Sigmoid colon (tissue), 7 donors: ENCODE results near the gene KRTAP4-8. TPM values are rescaled to one million over a fixed set of nuclear protein-coding genes. Genes with fewer than 3 reads are reported as not detected.
"Not testable (repeated sequence)": the region's sequence is repeated elsewhere in the genome, so short reads cannot be mapped to it uniquely, and the experiment has no call there.

Source experiments
- DNase-seq: peaks from one replicate; pipeline ENCODE4 v3.0.0-alpha.2; 2019
- H3K27ac ChIP-seq, 4 donors: fragments of 200-600 bp; sonication (generic); one replicate each; pipeline ENCODE4 v1.5.1; 2016 to 2019; ENCODE audit warnings: mild to moderate bottlenecking in 1 of 4
- H3K27me3 ChIP-seq, 3 donors: fragments of 200-600 bp; sonication (generic); one replicate each; pipeline ENCODE4 v1.5.1; 2019; ENCODE audit warnings: mild to moderate bottlenecking in 1 of 3
- H3K36me3 ChIP-seq, 4 donors: fragments of 200-600 bp; sonication (generic); one replicate each; pipeline ENCODE4 v1.5.1; 2016 to 2019
- H3K4me1 ChIP-seq, 4 donors: fragments of 200-600 bp; sonication (generic); one replicate each; pipeline ENCODE4 v1.5.1; 2017 to 2019
- H3K4me3 ChIP-seq, 4 donors: fragments of 200-600 bp; sonication (generic); one replicate each; pipeline ENCODE4 v1.5.1; 2017 to 2019; ENCODE audit warnings: mild to moderate bottlenecking in 2 of 4, moderate library complexity in 1 of 4
- H3K9me3 ChIP-seq, 4 donors: fragments of 200-600 bp in 3 of 4; sonication (generic) in 3 of 4; one replicate each; pipeline versions ENCODE4 v1.5.1 to v1.6.1; 2013 to 2019
- CTCF ChIP-seq, 4 experiments: fragments of 450-650 bp in 3 of 4; fragments of 200-600 bp in 1 of 4; IDR thresholded peaks; one replicate each; pipeline ENCODE4 v1.5.1; 2016 to 2019; ENCODE audit warnings: antibody characterized with exemption in 4 of 4, mild to moderate bottlenecking in 3 of 4, moderate library complexity in 2 of 4
- EP300 ChIP-seq, 4 donors: sonication (generic); formaldehyde crosslinking; IDR thresholded peaks; one replicate each; pipeline ENCODE4 v1.6.1; 2017; ENCODE audit warnings: antibody characterized with exemption in 4 of 4
- POLR2A ChIP-seq, 2 donors: fragments of 450-650 bp; IDR thresholded peaks; one replicate each; pipeline ENCODE4 v1.6.1; 2016; ENCODE audit warnings: antibody characterized with exemption in 2 of 2, mild to moderate bottlenecking in 2 of 2, moderate library complexity in 2 of 2
- POLR2AphosphoS5 ChIP-seq, 4 donors: sonication (generic); formaldehyde crosslinking; IDR thresholded peaks; one replicate each; pipeline ENCODE4 v1.6.1; 2017; ENCODE audit warnings: antibody characterized with exemption in 4 of 4
- WGBS, 2 donors: extraction: QIAGEN DNeasy Blood & Tissue Kit; methylation state at CpG; one replicate each; pipeline ENCODE4 v1.1.7; 2013; 5-methylcytosine and 5-hydroxymethylcytosine counted together
- intact Hi-C: fragments of 100-400 bp; cut with DNase I; formaldehyde crosslinking; loops from one replicate; pipeline ENCODE4 v1.15.1; 2023
- polyA plus RNA-seq, 3 donors: library from polyadenylated mRNA; stranded (reverse); fragments of 200-250 nt; gene quantifications; one replicate each; pipeline ENCODE4 v1.2.3, GENCODE V29; 2013
- total RNA-seq, 4 donors: library from RNA; depleted of rRNA; stranded (reverse); fragments of >200 nt; gene quantifications; one replicate each; pipeline ENCODE4 v1.1.0, GENCODE V29; 2016
- donor health status: healthy with polysubstance abuse.
- donor health status: Bipolar disorder and iron deficiency.
- donor health status: healthy.

Gene KRTAP4-8
- total and polyA plus RNA-seq, 7 donors = not detected

GRCh38 chr17:41125064-41125463, 27.1 kb upstream of the KRTAP4-8 start:
- peaks cover 0 to 8% (median 0%) of the 10 kb centered on the region in 3 donors for H3K27me3 ChIP-seq
- no peak overlapping the region for H3K4me3 ChIP-seq
- TF ChIP-seq EP300 (IDR thresholded peaks at IDR 0.05) (no peak), POLR2AphosphoS5 (IDR thresholded peaks at IDR 0.05) (no peak), POLR2A (IDR thresholded peaks at IDR 0.05) (no peak), CTCF (IDR thresholded peaks at IDR 0.05) (no peak)
- H3K4me1 ChIP-seq = no peaks in the 10 kb centered on the region
- 96% methylated on average over 2 of the region's 2 CpGs for WGBS, 2 donors
- intact Hi-C loops = no loop called here
- H3K27ac ChIP-seq = no peak overlapping the region
- no peaks in the 10 kb centered on the region for H3K36me3 ChIP-seq
- H3K9me3 ChIP-seq = no peaks in the 10 kb centered on the region
- DNase-seq = no peak

GRCh38 chr17:41123991-41124371, 26.0 kb upstream of the KRTAP4-8 start, which contains the start of gene KRTAP4-12:
Gene KRTAP4-12 (minus strand): TSS chr17:41124182. CDS start chr17:41124122, 60 bp downstream.
- H3K9me3 ChIP-seq, DNase-seq, H3K36me3 ChIP-seq, intact Hi-C loops, H3K4me1 ChIP-seq, H3K4me3 ChIP-seq, H3K27ac ChIP-seq, H3K27me3 ChIP-seq: not testable (repeated sequence)
- 72 to 82% methylated on average over 3 of the region's 3 CpGs for WGBS, 2 donors

GRCh38 chr17:41123292-41123990, 25.5 kb upstream of the KRTAP4-8 start:
- H3K9me3 ChIP-seq, H3K4me3 ChIP-seq, H3K27ac ChIP-seq, H3K36me3 ChIP-seq, DNase-seq, H3K27me3 ChIP-seq, H3K4me1 ChIP-seq, intact Hi-C loops: not testable (repeated sequence)
- WGBS, 2 donors = 76 to 77% methylated on average over 12 of the region's 12 CpGs

- H3K27me3 ChIP-seq = peaks cover 0 to 8% (median 0%) of the 10 kb centered on the region in 3 donors
- intact Hi-C loops = no loop called here
- H3K27ac ChIP-seq = no peak overlapping the region
- H3K4me3 ChIP-seq = no peak overlapping the region
- no peaks in the 10 kb centered on the region for H3K4me1 ChIP-seq
- DNase-seq = no peak
- no peaks in the 10 kb centered on the region for H3K9me3 ChIP-seq
- TF ChIP-seq POLR2A (IDR thresholded peaks at IDR 0.05) (no peak), POLR2AphosphoS5 (IDR thresholded peaks at IDR 0.05) (no peak), CTCF (IDR thresholded peaks at IDR 0.05) (no peak), EP300 (IDR thresholded peaks at IDR 0.05) (no peak)
- 91 to 96% methylated on average over 2 of the region's 2 CpGs for WGBS, 2 donors
- H3K36me3 ChIP-seq = no peaks in the 10 kb centered on the region
These were observed 23.8 kb upstream of the KRTAP4-8 start for GRCh38 chr17:41121742-41122141.

- DNase-seq, intact Hi-C loops, H3K9me3 ChIP-seq, H3K36me3 ChIP-seq, H3K27ac ChIP-seq, H3K4me3 ChIP-seq, H3K27me3 ChIP-seq, H3K4me1 ChIP-seq: not testable (repeated sequence)
- 42 to 68% methylated on average over 11 of the region's 11 CpGs for WGBS, 2 donors
These were observed 22.1 kb upstream of the KRTAP4-8 start for GRCh38 chr17:41119696-41120690.

GRCh38 chr17:41118721-41119120, 20.8 kb upstream of the KRTAP4-8 start:
- H3K4me1 ChIP-seq = no peaks in the 10 kb centered on the region
- H3K27me3 ChIP-seq = peaks cover 0 to 8% (median 0%) of the 10 kb centered on the region in 3 donors
- TF ChIP-seq CTCF (IDR thresholded peaks at IDR 0.05) (no peak), EP300 (IDR thresholded peaks at IDR 0.05) (no peak), POLR2AphosphoS5 (IDR thresholded peaks at IDR 0.05) (no peak), POLR2A (IDR thresholded peaks at IDR 0.05) (no peak)
- H3K36me3 ChIP-seq = no peaks in the 10 kb centered on the region
- H3K4me3 ChIP-seq = no peak overlapping the region
- intact Hi-C loops = no loop called here
- no peak overlapping the region for H3K27ac ChIP-seq
- WGBS, 2 donors = 92 to 93% methylated on average over 4 of the region's 4 CpGs
- H3K9me3 ChIP-seq = no peaks in the 10 kb centered on the region
- DNase-seq = no peak

- not testable (repeated sequence) for H3K36me3 ChIP-seq
These were observed 20.0 kb upstream of the KRTAP4-8 start, which contains the start of gene KRTAP4-11 for GRCh38 chr17:41117846-41118386. Gene KRTAP4-11 (minus strand): TSS chr17:41118373. CDS start chr17:41118315, 58 bp downstream.

More at GRCh38 chr17:41117846-41118386, 20.0 kb upstream of the KRTAP4-8 start, which contains the start of gene KRTAP4-11:
- intact Hi-C loops, H3K4me1 ChIP-seq, H3K27me3 ChIP-seq, H3K9me3 ChIP-seq, DNase-seq, H3K27ac ChIP-seq, H3K4me3 ChIP-seq: not testable (repeated sequence)
- 83 to 86% methylated on average over 10 of the region's 10 CpGs for WGBS, 2 donors
